GM23248 (cell line): ENCODE results near the gene DIAPH3.

ENCODE experiments used
- EZH2 ChIP-seq: fragments of 200-600 bp; sonication (generic); IDR thresholded peaks from 2 replicates; pipeline ENCODE4 v1.6.1; 2018; ENCODE audit warnings: antibody characterized with exemption, mild to moderate bottlenecking; ENCODE audit not compliant: insufficient read depth, poor library complexity, severe bottlenecking
- EZH2phosphoT487 ChIP-seq: fragments of 200-600 bp; sonication (generic); IDR thresholded peaks from 2 replicates; pipeline ENCODE4 v1.6.1; 2018; ENCODE audit warnings: antibody characterized with exemption, moderate library complexity, mild to moderate bottlenecking, low read depth; ENCODE audit not compliant: insufficient read depth

GRCh38 chr13:59631271-59631670, 532.5 kb downstream of the DIAPH3 start:
- no peak for TF ChIP-seq EZH2
- no peak for TF ChIP-seq EZH2phosphoT487
